DMS153 treated with DMSO at 0.1 percent for 48 hours (cell line): Measurements from ENCODE around the gene COX4I1.
"Not testable (repeated sequence)": the region's sequence is repeated elsewhere in the genome, so short reads cannot be mapped to it uniquely, and the experiment has no call there.

Source experiments
- DNase-seq: peaks from one replicate; lab custom pipeline; 2025; ENCODE audit not compliant: unreplicated experiment; lab: John Stamatoyannopoulos, UW

Gene COX4I1

DNA sequence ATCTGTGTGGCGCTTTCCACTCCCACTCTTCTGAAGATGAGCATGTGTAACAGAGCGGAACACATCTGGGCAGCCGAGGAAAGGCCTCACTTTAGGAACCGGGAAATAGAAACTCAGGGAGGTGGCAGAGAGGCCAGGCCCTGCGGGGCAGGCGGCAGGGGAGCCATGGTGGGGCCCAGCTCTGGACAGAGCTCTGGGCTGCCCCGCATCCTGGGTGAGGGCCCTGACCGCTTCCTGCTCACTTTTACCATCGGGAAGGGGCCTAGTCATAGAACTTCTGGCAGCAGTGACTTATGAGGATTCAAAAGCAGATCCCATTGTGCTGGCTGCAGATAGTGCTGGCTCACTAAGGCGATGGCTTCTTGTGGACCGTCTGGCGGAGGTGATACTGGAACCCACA, 22.6 kb downstream of the COX4I1 start:
- DNase-seq = no peak

DNA sequence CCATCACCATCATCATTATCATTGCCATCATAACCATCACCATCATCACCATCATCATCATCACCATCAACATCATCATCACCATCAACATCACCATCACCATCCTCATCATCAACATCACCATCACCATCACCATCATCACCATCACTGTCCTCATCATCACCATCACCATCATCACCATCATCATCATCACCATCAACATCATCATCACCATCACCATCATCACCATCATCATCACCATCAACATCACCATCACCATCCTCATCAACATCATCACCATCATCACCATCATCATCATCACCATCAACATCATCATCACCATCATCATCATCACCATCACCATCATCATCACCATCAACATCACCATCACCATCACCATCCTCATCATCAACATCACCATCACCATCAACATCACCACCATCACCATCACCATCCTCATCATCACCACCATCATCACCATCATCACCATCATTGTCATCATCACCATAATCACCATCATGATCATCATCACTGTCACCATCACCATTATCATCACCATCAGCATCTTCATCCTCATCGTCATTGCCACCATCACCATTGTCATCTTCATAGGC, 23.9 kb downstream of the COX4I1 start:
- no peak for DNase-seq

DNA sequence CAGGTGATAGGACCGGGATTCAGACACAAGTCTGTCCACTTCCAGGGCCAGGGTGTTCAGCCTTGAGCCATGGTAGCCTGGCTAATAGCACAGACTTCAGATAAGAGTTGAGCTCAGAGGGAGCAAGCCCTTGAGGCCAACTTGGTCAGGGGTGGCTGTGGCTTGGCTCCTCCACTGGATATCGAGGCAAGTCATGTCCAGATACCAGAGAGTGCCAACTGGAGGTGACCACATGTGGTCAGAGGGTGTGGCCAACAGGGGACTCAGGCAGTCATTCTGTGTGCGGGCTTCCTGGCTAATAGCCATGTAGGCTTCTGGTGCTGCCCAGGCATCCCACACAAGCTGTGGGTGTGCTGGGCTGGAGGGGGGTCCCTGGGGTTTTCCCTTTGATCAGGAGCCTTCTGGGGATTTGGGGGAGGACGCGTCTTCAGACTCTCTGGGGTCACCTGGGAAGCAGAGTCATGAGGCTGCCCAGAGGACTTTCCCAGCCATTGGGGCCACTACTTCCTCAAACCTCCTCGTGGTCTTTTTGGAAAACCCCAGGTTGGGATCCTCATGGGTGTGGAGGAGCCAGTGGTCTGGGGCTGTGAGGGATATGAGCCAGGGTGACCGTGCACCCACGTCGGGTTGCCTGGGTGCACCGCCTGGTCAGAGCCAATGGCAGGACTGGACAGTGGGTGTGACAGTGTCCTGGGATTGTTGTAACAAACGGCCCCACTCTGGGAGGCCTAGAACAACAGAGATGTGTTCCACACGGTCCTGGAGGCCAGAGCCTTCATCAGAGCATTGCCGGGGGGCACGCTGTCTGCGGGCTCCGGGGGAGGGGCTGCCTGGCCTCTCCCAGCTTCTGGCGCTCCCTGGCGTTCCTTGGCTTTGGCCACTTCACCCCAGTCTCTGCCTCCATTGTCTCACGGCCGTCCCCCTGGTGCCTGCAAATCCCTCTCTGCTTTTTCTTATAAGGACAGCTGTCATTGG, 25.0 kb downstream of the COX4I1 start:
- no peak for DNase-seq

DNA sequence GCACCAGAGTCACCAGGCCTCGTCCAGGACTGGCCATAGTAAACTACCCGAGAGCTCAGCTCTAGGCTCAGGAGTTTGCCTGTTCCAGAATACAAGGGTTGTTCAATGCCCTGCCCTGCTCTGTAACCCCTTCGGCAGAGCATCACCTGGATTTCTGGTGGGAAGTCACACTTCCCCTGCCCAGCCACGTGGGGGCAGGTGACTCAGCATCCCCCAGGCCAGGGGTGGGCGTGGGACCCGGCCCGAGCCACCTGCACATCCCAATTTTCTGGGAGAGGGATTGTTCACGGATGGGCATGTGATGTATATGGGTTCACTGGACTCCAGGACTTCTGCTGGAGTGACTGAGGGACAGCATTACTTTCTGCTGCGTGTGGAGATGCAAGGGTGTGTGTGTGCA, 25.8 kb downstream of the COX4I1 start:
- no peak for DNase-seq

DNA sequence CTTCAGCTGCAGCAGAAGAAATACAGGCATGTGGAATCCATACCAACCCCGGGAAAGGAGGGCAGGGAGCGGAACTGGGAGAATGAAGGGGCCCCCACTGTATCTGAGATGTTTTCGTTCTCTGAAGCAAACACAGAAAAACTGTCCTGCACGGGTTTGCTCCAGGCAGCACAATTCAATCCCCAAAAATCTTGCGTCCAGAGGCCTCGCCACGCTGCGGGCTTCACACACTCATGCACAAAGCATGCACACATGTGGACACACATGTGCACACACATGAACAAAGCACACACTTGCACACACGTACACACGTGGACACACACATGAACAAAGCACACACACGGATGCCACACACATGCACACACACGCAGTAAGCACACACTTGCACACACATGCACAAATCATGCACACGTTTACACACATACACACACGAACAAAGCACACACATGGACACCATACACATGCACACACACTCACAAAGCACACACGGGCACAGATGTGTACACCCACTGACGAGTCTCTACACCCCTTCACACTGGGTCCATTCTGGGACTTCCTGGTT, 27.3 kb downstream of the COX4I1 start:
- no peak for DNase-seq

DNA sequence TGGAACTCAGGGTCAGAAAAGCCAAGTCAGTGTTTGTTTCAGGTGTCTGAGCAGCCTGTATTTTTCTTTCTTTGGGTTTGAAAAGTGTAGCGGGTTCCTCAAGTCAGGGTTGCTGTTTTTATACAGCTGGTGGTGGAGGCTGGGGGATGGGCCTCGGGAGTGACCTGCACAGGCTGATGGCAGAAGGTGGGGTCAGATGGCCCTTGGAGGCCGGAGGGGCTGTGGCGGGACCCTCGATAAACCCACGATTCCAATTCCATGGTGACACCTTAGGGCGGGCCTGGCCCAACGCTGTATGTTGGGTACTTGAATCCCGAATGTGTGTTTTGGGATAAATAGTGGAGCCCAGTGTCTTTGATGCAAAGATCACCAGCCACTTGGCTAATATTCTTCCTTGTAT, 28.7 kb downstream of the COX4I1 start:
- no peak for DNase-seq

DNA sequence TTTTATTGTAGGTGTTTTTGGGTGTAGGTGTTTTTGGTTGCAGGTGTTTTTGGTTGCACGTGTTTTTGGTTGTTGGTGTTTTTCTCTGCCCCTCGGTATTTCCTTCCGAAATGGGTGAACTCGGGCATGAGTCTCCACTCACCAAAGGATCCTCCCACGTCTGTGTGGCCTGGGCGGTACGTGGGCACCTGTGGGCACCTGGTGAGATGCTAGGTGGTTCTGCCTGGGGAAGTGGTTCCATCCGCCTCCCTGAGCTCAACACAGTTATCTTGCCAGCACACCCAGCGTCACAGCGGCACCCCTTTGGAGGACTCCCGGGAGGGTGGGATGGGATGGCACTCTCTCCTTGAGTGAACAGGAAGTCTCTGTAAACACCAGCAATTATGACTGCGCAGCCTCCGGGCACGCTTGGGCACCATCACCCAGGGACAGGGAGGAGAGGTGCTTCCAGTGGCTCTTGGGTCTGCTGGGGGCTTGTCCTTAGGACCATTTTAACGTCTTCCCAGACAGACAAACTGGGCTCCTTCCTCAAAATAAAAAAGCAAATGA, 29.8 kb downstream of the COX4I1 start:
- no peak for DNase-seq

DNA sequence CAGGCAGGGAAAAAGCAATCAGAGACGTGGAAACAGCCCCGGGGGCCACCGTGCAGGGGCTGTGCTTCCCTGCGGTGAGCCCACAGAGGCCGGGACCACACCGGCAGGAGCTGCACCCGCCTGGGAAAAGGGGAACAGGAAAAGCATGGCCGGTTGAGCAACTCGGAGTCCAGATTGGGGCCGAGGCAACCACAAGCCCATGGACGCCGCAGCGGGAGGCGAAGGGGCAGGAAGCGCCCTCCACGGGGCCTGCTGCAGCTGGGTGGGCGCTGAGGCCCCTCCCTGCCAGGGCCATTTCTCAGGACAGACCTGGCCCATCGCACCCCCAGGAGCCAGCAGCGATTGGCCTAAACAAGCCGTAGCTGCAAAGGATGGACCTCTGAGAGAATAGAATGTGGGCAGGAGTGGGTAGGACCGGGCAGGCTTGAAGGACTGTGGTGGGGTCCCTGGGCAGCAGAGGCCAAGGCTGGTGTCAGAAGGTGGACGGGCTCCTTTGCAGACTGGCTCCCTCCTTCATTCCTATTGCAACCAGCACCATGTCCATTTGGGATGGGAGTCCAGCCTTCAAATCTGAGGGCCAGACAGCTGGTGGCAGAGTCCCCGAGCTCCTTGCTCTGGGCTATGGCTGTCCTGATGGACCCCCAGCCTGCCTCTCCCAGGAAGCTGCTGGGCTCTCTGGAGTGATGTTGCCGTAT, 30.4 kb downstream of the COX4I1 start:
- no peak for DNase-seq

DNA sequence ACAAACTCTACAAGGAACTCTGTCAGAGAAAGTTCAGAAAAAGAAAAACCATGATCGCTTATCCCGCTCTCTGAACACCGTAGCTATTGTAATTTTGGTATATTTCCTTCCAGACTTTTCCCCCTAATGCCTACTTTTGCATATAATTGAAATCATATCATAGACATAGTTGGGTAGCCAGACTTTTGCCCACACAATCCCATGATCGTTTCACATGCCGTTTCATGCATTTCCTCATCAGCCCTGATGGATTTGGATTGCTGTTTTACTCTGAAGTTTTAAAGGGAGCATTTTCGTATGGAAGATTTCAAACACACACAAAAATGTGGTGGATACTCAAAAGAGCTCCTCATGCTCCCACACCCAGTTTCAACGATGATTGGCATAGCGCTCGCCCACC, 31.3 kb downstream of the COX4I1 start:
- DNase-seq = no peak

DNA sequence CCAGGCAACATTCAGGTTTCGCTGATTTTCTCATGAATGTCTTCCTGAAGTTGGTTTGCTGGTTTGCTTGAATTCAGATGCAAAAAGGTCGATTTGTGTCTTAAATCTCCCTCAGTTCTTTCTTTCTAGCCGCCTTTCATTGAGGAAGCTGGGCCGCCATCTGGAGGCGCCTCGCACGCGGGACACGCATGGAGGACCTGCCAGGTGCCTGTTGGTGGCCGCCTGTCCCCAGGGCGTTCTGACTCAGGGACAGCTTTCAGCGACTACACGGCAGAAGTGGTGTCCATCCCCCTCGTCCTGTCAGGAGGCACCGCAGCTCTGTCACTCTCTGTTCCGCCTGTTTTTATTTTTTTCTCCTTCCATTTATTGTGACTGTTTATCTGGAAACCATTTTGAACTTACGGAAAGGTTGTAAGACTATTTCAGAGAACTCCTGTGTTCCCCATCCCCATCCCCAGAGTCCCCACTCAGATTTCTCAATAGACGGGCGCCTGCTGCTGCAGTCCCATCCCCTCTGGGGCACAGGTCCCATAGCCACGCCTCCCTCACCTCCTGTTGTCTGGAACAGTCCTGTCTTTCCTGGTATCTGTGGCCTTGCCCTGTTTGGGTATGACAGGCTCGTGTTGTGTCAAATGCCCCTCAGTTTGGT, 33.2 kb downstream of the COX4I1 start:
- no peak for DNase-seq

DNA sequence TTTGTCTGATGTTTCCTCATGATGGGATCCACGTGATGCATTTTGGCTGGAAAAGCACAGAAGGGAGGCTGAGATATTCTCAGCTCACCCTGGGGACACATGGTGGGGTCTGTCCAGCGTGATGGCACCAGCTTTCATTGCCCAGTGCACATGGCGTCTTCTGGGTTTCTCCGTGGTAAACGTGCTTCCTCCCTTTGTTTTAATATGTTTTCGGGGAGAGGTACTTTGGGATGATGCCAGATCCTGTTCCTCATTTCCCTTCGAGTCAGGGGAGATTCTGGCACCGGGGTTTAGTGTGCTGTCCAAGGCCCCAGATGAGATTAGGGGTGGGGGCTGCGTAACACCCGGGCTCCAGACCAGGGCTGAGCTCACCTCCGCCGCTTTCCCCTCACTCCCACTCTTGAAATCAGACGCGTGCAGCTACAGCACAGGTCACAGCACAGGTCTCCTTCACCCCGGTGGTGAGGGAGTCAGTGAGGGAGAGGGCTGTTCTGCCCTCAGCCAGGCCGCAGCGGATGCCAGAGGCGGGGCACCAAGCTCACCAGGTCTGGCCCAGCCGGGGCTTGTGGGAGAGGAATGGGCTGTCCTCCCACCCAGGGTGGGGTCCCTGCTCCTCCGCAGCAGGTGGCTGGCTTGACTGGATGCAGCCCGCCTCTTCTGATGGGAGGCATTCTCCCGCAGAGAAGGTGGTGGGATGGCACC, 33.9 kb downstream of the COX4I1 start:
- DNase-seq = no peak

DNA sequence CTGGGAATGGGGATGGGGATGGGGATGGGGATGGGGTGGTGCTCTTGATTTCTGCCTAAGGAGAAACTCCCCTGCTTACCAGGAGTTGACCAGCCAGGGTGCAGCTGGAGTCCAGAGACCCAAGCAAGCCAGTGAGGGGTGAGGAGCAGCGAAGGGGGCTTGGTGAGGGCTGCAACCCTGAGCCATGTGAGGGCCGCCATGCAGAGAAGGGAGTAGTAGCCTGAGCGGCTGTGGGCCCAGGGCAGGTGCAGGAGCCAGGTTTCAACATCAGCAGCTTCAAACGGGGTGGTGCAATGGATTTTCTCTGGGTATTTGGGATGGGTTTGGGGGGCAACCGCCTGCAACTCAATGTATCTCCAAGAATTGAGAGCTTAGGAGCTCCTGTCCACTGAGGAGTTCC, 35.2 kb downstream of the COX4I1 start:
- DNase-seq = no peak

DNA sequence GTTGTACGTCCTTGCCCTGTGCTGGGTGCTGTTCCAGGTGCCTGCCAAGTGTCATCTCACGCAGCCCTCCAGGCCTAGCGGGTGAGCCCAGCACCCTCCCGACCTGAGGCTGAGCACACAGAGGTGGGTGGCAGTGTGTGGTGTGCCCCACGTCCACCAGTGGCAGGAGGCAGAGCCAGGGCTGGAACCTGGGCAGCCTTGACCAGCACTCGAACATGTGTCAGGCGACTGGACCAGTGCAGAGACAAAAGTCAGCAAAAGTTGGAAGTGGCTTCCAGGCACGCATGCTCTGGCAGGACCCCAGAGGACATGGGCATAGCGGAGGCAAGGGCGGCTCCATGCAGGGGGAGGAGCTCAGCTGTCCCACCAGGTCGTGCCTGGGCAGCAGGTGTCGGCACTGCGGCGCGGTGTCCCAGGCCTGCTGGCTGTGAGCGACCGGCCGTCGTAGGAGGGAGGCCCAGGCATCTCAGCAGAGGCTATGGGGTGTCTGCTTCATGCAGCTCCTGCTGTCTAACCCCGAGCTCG, 35.8 kb downstream of the COX4I1 start:
- DNase-seq = no peak

DNA sequence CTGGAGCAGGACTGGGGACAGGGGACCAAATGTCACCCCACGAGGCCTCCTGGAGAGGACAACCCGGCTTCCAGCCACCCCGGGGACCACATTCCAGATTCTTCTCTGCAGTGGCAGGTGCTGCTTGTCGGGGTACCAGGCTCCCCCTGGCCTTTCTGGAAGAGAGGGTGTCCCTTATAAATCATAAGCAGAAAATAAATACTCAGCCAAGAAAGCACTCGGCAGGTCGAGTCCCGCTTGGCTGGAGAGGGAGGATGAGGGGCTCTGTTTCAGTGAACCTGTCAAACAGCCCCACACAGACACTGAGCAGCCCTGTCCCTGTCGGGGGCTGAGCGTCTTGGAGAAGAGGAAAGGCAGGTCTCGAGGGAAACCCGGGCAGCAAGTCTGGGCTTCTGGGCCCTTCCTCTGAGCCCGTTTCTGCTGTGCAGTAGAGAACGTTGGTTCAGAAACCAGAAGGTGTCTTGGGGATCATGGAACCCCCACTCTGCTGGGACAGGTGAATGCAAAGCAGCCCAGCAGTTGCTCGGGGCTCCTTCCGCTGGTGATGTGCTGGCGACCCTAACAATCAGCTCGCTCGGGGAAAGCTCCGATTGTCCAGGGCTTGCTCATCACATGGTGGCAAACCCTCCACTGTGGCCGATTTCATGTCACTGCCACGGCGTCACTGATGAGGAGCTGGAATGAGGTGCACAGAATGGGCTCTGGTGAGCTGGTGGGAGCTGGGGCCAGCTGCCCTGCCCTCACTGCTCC, 36.6 kb downstream of the COX4I1 start:
- no peak for DNase-seq

DNA sequence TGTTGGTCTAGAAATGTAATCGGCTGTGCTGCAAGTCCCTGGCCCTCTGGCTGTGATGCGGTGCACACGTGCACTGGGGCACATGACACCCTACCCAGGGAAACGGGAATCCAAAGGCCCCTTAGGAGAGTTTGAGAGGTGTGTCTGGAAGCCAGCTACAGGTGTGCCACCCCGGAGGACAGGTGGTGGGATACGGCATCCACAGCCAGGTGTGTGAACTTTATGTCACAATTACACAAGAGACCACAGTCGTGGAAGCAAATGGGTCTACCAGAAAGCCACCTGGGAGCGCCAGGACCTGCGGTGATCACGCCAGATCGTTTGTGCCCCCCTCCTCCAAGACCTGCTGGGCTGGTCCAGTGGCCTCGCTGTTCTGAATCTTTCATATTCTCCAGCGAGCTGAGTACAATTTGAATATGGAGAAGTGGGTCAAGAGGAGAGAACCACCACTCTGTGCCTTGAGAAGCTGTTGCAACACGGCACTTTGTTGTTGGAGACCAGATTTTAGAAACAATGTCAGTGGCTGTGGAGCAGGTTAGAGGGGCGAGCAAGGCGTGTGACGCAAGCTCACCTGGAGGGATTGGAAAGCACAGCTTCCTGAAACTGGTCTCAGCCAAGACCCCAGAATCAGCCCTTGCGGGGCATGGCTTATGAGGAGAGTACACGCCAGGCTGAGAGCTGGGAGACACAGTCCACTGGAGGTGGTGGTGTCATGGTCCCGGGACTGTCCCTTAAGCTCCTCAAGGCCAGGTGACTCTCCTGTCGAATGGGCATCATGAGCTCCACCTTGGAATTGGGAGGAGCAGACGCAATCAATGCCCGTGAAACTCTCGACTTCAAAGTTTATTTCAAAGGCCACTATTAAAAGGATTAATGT, 37.4 kb downstream of the COX4I1 start:
- DNase-seq = no peak

DNA sequence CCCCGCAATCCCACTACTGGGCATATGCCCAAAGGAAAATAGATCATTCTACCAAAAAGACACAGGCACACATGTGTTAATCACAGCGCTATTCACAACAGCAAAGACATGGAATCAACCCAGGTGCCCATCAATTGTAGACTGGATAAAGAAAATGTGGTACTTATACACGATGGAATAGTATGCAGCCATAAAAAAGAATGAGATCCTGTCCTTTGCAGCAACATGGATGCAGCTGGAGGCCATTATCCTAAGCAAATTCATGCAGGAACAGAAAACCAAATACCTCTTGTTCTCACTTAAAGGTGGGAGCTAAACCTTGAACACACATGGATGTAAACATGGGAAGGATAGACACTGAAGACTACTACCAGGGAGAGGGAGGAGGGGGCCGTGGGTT, 38.2 kb downstream of the COX4I1 start:
- DNase-seq = not testable (repeated sequence)

DNA sequence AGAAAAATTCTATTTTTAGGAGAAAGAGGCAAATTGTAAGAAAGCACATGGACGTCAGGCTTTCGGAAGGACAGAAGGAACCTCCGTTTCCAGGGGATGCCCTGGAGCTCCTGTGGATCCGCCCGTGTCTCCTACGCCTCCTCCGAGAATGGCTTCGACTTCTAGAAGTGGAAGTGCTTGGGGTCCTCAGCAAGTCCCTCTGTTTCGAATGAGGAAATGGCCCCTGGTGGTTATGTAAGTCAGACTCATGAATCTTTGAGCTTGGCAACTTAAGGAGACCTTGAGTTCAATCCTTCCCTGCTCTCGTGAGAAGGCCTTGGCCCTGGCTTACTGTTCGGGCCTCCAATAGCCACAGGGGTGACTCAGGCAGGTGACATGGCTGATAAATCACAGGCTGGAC, 38.9 kb downstream of the COX4I1 start:
- no peak for DNase-seq

DNA sequence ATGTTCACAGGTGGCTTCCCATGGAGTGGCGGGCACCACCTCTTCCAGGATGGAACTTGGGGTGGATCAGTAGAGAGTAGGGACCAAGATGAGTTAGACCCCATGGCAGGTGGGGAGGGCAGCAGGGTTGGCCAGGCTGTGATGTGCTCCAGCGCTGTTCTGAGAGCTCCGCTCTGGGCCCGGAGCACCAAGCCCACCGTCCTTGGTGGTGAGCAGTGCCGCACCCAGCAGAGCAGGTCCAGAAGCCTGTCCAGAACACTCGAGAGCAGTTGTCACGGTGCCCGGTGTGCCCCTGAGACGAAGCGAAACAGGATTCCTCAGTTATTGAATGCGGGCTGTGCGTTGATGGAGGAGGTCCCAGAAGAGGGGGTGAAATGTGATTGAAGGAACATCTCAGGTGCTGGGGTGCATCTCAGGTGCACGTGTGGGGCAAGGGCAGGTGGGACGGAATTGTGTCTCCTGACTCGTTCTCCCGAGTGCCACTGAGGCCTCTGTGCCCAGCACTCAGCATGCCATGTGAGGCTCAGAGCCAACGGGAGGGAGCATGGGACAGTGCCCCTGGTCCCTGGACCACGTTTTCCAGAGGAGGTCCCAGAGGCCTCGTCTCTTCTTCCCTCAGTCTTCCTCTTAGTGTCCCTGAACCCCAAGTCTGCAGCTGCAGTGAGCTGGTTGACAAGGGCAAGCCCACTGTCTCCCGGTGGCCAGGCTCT, 39.5 kb downstream of the COX4I1 start:
- DNase-seq = no peak
